GM18507 (cell line): Measurements from ENCODE around the gene PPIP5K1.
"Not testable (repeated sequence)": the region's sequence is repeated elsewhere in the genome, so short reads cannot be mapped to it uniquely, and the experiment has no call there.

Experiments used
- DNase-seq: peaks from one replicate; pipeline ENCODE4 v3.0.0; 2011; ENCODE audit warnings: low read depth; ENCODE audit not compliant: insufficient read length; ENCODE audit errors: extremely low spot score
- FAIRE-seq: peaks from 2 replicates; lab custom pipeline; 2011; peaks lifted over from hg19 to GRCh38; lab: Jason Lieb, UNC

The PPIP5K1 gene

DNA sequence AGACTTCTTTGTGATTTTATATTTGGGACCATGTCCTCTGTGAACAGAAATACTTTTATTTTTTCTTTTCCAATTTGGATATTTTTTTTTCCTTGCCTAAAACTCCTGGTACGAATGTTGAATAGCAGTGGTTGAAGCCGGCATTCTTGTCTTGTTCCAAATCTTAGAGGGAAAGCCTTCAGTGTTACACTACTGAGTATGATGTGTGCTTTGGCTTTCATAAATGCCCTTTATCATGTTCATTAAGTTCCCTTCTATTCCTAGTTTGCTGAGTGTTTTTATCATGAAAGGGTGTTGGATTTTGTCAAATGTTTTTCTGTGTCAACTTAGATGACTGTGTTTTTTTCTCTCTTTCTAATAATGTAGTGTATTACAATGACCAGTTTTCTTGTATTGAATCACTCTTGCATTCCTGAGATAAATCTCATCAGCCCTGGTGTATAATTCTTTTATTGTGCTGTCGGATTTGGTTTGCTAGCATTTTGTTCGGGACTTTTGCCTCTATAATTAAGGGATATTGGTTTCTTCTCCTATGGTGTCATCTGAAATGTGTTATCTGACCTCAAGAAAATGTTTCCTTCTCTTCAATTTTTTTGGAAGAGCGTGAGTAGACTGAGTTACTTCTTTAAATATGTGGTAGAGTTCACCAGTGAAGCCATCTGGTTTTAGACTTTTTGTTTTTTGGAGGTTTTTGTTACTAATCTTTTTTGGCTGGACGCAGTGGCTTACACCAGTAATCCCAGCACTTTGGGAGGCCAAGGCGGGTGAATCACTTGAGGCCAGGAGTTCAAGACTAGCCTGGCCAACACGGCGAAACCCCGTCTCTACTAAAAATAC lies 39.3 kb downstream of the PPIP5K1 start:
- FAIRE-seq (no peak), DNase-seq (no peak)

DNA sequence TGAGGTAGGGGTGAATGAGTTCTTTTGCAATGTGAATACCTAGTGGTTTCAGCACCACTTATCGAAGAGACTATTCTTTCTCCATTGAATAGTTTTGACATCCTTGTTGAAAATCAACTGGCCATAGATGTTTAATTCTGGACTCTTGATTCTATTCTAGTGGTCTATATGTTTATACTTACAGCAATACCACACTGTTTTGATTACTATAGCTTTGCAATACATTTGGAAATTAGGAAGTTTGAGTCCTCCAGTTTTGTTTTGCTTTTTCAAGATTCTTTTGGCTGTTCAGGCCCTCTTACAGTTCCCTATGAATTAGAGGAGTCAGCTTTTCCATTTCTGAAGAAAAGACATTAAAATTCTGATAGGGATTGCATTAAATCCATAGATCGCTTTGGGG lies 42.5 kb downstream of the PPIP5K1 start:
- DNase-seq (no peak), FAIRE-seq (no peak)

DNA sequence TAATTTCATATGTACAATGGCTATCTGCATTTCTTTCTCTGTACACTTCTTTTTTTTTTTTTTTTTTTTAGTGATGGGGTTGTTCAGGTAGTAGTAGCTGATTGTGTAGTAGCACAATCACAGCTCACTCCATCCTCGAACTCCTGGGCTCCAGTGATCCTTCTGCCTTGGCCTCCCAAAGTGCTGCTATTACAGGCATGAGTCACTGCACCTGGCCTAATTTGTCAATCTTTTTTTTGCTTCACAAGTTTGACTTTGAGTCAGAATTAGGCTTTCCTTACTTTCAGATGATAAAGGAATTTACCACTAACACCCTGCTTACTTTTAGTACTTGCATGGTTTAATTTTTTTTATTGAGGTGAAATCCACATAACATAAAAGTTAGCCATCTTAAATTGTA lies 44.6 kb downstream of the PPIP5K1 start:
- no peak for DNase-seq
- no peak for FAIRE-seq

DNA sequence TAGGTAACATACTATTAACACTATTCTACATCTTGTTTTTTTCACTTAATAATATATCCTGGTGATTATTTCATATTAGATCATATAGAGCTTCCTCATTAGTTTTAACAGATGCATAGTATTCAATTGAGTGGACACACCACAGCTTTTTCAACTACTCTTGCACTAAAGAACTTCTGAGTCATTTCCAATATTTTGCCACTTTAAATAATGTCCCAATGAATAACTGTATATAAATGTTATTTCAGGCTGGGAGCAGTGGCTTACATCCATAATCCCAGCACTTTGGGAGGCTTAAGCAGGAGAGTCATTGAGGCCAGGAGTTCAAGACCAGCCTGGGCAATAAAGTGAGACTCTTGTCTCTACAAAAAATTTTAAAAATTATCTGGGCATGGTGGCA lies 45.7 kb downstream of the PPIP5K1 start:
- DNase-seq (no peak), FAIRE-seq (no peak)

DNA sequence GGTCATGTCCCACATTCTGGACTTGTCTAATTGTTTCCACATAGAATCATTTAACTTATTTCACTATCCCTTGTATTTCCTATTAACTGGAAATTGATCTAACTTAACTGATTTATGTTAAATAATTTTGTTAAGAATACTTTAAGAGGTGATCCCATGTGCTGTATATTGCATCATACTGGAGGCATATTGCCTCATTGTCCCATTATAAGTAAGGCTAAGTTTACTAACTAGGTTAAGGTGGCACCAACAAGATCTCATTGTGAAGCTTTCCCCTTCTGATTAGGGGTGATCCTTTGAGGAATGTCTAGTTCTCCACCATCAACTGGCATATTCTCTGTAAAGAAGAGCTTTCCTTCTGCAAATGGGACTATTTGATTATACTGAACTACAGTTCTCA lies 48.2 kb downstream of the PPIP5K1 start:
- FAIRE-seq (no peak), DNase-seq (no peak)

DNA sequence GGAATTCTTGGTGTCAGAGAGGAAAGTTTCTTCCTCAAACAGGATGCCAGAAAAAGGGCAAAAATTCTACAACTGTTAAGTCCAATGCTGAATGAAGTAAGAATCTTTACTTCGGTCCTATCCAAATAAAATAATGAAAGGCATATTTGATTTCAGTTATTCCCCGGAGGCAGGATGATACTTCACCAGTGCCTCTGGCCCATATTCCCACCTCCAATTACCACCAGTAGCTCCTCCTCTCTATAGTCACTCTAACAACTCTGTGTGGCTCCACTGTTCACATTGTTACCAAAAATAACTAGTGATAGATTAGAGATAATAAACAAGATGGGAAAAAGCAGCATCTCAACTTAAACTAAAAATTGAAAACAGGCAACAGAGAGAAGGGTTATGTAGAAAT lies 51.9 kb downstream of the PPIP5K1 start:
- no peak for FAIRE-seq
- no peak for DNase-seq

DNA sequence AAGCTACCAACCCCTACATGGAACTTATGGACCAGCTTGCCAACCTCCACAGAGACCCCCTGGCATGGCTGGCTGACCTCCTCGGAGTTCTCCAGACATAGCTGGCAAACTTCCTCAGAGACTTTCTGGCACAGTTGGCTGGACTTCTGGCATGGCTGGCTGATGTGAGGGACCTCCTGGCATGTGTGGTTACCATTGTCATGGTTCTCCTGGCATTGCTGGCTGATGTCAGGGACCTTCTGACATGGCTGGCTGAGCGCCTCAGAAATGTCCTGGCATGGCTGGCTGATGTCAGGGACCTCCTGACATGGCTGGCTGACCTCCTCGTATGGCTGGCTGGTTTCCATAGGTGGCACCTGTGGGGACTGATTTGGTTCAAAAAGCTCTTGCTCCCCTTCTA lies 55.1 kb downstream of the PPIP5K1 start:
- no peak for FAIRE-seq
- DNase-seq, result no peak

DNA sequence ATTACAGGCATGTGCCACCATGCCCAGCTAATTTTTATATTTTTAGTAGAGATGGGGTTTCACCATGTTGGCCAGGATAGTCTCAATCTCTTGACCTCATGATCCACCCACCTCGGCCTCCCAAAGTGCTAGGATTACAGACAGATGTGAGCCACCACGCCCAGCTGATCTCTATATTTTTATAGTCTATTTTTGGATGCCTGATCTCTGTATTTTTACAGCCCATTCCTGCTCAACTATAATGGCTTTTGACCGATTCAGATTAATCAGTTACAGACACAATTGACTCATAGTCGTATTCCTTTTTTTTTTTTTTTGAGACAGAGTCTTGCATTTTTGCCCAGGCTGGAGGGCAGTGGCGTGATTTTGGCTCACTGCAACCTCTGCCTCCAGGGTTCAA lies 57.2 kb downstream of the PPIP5K1 start:
- FAIRE-seq, DNase-seq: not testable (repeated sequence)

DNA sequence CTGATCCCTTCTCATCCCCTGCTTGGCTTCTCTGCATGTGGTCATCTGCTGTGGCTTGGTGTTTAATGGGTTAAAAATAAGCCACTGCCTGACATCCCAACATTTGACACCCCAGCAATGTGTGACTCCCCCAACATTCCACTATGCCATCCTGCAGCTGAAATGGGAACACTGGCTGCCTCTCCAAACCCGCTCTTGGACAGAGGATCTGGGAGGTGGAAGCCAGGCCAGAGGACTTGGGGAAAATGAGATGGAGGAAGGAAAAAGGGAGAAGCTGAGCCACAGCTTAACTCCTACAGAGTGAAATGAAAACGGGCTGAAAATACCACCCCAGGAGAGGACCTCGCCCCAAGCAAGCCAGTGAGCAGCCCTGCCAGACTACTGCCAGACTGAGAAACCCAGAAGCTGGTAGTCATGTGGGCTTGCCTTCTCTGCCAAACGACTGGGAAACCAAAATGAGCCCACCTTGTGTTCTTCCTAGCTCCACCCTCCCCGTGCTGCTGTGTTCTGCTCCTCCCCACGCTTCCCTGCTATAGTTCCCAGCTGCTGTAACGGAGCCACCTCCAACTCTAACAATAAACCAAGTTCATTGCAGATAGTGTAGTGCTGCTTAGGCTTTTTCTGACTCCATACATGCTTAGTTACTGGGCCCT lies 58.9 kb downstream of the PPIP5K1 start:
- no peak for DNase-seq
- FAIRE-seq, result no peak

DNA sequence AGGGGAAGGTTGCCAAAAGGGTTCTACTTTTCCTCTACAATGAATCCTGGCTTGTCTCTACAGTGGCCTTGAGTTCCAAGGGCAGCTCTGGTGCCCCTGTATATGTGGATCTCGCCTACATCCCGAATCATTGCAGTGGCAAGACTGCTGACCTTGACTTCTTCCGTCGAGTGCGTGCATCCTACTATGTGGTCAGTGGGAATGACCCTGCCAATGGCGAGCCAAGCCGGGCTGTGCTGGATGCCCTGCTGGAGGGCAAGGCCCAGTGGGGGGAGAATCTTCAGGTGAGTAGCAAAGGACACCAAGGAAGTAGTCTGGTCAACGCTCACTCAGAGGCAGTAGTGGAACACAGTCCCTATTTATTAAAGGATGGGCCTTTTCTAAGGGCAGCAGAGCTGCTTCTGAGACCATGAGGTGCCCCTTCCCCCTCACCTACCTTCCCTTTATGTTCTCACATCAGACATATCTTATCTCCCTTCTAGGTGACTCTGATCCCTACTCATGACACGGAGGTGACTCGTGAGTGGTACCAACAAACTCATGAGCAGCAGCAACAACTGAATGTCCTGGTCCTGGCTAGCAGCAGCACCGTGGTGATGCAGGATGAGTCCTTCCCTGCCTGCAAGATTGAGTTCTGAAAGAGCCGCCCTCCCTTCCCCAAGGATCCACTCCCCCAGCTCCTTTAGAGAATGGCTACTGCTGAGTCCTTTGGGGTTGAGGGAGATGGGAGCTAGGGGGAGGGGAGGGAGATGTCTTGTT lies 60.2 kb downstream of the PPIP5K1 start:
- no peak for FAIRE-seq
- no peak for DNase-seq

DNA sequence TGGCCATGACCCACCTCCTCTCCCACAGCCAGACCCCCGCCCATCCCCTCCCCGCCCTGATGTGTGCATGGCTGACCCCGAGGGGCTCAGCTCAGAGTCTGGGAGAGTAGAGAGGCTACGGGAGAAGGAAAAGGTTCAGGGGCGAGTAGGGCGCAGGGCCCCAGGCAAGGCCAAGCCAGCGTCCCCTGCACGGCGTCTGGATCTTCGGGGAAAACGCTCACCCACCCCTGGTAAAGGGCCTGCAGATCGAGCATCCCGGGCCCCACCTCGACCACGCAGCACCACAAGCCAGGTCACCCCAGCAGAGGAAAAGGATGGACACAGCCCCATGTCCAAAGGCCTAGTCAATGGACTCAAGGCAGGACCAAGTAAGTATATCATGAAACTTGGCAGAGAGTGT lies 60.9 kb downstream of the PPIP5K1 start:
- no peak for DNase-seq
- no peak for FAIRE-seq

DNA sequence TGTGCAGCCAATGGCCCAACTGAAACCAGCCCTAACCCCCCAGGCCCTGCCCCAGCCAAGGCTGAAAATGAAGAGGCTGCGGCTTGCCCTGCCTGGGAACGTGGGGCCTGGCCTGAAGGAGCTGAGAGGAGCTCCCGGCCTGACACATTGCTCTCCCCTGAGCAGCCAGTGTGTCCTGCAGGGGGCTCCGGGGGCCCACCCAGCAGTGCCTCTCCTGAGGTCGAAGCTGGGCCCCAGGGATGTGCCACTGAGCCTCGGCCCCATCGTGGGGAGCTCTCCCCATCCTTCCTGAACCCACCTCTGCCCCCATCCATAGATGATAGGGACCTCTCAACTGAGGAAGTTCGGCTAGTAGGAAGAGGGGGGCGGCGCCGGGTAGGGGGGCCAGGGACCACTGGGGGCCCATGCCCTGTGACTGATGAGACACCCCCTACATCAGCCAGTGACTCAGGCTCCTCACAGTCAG lies 61.4 kb downstream of the PPIP5K1 start:
- no peak for FAIRE-seq
- DNase-seq, result no peak

DNA sequence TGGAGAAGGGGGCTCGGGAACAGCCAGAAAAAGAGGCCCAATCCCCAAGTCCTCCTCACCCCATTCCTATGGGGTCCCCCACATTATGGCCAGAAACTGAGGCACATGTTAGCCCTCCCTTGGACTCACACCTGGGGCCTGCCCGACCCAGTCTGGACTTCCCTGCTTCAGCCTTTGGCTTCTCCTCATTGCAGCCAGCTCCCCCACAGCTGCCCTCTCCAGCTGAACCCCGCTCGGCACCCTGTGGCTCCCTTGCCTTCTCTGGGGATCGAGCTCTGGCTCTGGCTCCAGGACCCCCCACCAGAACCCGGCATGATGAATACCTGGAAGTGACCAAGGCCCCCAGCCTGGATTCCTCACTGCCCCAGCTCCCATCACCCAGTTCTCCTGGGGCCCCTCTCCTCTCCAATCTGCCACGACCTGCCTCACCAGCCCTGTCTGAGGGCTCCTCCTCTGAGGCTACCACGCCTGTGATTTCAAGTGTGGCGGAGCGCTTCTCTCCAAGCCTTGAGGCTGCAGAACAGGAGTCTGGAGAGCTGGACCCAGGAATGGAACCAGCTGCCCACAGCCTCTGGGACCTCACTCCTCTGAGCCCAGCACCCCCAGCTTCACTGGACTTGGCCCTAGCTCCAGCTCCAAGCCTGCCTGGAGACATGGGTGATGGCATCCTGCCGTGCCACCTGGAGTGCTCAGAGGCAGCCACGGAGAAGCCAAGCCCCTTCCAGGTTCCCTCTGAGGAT lies 62.0 kb downstream of the PPIP5K1 start:
- FAIRE-seq (no peak), DNase-seq (no peak)

DNA sequence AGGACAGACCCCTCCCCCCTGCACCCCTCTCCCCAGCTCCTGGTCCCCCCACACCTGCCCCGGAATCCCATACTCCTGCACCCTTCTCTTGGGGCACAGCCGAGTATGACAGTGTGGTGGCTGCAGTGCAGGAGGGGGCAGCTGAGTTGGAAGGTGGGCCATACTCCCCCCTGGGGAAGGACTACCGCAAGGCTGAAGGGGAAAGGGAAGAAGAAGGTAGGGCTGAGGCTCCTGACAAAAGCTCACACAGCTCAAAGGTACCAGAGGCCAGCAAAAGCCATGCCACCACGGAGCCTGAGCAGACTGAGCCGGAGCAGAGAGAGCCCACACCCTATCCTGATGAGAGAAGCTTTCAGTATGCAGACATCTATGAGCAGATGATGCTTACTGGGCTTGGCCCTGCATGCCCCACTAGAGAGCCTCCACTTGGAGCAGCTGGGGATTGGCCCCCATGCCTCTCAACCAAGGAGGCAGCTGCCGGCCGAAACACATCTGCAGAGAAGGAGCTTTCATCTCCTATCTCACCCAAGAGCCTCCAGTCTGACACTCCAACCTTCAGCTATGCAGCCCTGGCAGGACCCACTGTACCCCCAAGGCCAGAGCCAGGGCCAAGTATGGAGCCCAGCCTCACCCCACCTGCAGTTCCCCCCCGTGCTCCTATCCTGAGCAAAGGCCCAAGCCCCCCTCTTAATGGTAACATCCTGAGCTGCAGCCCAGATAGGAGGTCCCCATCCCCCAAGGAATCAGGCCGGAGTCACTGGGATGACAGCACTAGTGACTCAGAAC lies 62.8 kb downstream of the PPIP5K1 start:
- DNase-seq (no peak), FAIRE-seq (no peak)

DNA sequence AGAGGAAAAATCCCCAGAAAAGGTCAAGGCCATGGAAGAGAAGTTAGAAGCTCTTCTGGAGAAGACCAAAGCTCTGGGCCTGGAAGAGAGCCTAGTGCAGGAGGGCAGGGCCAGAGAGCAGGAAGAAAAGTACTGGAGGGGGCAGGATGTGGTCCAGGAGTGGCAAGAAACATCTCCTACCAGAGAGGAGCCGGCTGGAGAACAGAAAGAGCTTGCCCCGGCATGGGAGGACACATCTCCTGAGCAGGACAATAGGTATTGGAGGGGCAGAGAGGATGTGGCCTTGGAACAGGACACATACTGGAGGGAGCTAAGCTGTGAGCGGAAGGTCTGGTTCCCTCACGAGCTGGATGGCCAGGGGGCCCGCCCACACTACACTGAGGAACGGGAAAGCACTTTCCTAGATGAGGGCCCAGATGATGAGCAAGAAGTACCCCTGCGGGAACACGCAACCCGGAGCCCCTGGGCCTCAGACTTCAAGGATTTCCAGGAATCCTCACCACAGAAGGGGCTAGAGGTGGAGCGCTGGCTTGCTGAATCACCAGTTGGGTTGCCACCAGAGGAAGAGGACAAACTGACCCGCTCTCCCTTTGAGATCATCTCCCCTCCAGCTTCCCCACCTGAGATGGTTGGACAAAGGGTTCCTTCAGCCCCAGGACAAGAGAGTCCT lies 63.6 kb downstream of the PPIP5K1 start:
- DNase-seq (no peak), FAIRE-seq (no peak)

DNA sequence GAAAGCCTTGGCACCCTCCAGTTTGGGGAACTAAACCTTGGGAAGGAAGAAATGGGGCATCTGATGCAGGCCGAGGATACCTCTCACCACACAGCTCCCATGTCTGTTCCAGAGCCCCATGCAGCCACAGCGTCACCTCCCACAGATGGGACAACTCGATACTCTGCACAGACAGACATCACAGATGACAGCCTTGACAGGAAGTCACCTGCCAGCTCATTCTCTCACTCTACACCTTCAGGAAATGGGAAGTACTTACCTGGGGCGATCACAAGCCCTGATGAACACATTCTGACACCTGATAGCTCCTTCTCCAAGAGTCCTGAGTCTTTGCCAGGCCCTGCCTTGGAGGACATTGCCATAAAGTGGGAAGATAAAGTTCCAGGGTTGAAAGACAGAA lies 64.9 kb downstream of the PPIP5K1 start:
- FAIRE-seq (no peak), DNase-seq (no peak)

DNA sequence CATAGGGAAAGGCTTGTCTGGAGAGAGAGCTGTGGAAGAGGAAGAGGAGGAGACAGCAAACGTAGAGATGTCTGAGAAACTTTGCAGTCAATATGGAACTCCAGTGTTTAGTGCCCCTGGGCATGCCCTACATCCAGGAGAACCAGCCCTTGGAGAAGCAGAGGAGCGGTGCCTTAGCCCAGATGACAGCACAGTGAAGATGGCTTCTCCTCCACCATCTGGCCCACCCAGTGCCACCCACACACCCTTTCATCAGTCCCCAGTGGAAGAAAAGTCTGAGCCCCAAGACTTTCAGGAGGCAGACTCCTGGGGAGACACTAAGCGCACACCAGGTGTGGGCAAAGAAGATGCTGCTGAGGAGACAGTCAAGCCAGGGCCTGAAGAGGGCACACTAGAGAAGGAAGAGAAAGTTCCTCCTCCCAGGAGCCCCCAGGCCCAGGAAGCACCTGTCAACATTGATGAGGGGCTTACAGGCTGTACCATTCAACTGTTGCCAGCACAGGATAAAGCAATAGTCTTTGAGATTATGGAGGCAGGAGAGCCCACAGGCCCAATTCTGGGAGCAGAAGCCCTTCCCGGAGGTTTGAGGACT lies 65.7 kb downstream of the PPIP5K1 start:
- FAIRE-seq (no peak), DNase-seq (no peak)

DNA sequence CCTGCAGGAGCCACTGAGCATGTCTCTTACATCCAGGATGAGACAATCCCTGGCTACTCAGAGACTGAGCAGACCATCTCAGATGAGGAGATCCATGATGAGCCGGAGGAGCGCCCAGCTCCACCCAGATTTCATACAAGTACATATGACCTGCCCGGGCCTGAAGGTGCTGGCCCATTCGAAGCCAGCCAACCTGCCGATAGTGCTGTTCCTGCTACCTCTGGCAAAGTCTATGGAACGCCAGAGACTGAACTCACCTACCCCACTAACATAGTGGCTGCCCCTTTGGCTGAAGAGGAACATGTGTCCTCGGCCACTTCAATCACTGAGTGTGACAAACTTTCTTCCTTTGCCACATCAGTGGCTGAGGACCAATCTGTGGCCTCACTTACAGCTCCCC lies 66.4 kb downstream of the PPIP5K1 start:
- no peak for DNase-seq
- no peak for FAIRE-seq
